HepG2 (cell line): Measurements from ENCODE around the gene CDKN3. TPM values are rescaled to one million over a fixed set of nuclear protein-coding genes. Genes with fewer than 3 reads are reported as not detected.

Experiments used
- GATAD1 ChIP-seq: IDR thresholded peaks from 2 replicates; pipeline ENCODE4 v1.6.1; 2016; ENCODE audit warnings: missing genetic modification reagents, missing compliant biosample characterization
- GPN1 ChIP-seq: sonication (generic); formaldehyde crosslinking; IDR thresholded peaks from 2 replicates; pipeline ENCODE4 v1.5.1; 2020; ENCODE audit warnings: missing genetic modification reagents, borderline replicate concordance
- RAD21 ChIP-seq: fragments of 450-650 bp; formaldehyde crosslinking; IDR thresholded peaks from 2 replicates; pipeline ENCODE4 v1.5.0; 2020; ENCODE audit warnings: mild to moderate bottlenecking
- SMYD3 ChIP-seq: sonication (generic); formaldehyde crosslinking; IDR thresholded peaks from 2 replicates; pipeline ENCODE4 v1.8.1; 2023; ENCODE audit warnings: mild to moderate bottlenecking, missing genetic modification reagents
- ZBTB40 ChIP-seq, 2 experiments: fragments of 450-650 bp in 1 of 2; sonication (generic) in 1 of 2; formaldehyde crosslinking in 1 of 2; IDR thresholded peaks; 2 replicates each; pipeline versions ENCODE4 v1.6.1 to v1.8.0; 2016 to 2022; ENCODE audit warnings: antibody characterized with exemption in 1 of 2, mild to moderate bottlenecking in 1 of 2, missing genetic modification reagents in 1 of 2
- ZSCAN5A ChIP-seq: sonication (generic); formaldehyde crosslinking; IDR thresholded peaks from 2 replicates; pipeline ENCODE4 v1.8.0; 2022; ENCODE audit warnings: mild to moderate bottlenecking, missing genetic modification reagents, borderline replicate concordance
- polyA plus RNA-seq, 8 experiments: library from polyadenylated mRNA; depleted of rRNA in 3 of 8; stranded (reverse) in 7 of 8; unstranded in 1 of 8; fragments of >200 nt; fragmentation: Illumina TruSeq in 4 of 8; extraction: Trizol in 4 of 8; gene quantifications; 2 replicates each; pipeline versions ENCODE4 v1.2.1 to v1.2.3, GENCODE V29; 2011 to 2016; ENCODE audit warnings: low read depth in 4 of 8, missing spikeins in 1 of 8, mixed read lengths in 1 of 8; ENCODE audit not compliant: insufficient read depth in 1 of 8
- total RNA-seq, 5 experiments: library from RNA; depleted of rRNA; stranded (reverse); fragments of >200 nt; fragmentation: Illumina TruSeq; extraction: Trizol; gene quantifications; 2 replicates each; pipeline ENCODE4 v1.2.3, GENCODE V29; 2016; ENCODE audit warnings: low read depth in 1 of 5
- TF ChIP-seq, protein P1 (sequence below): IDR thresholded peaks from 2 replicates; pipeline ENCODE4 v1.6.1; 2012; ENCODE audit warnings: low read length, improper control_type of control experiment
- TF ChIP-seq, protein P2 (sequence below): sonication (generic); formaldehyde crosslinking; IDR thresholded peaks from 2 replicates; pipeline ENCODE4 v1.4.0; 2020; ENCODE audit warnings: missing genetic modification reagents

CDKN3 gene
- total and polyA plus RNA-seq, 2 of the 13 experiments (the other 11 are each of a cell fraction or from before 2014, with no cell fraction given) = 63.0 to 88.9 TPM

DNA sequence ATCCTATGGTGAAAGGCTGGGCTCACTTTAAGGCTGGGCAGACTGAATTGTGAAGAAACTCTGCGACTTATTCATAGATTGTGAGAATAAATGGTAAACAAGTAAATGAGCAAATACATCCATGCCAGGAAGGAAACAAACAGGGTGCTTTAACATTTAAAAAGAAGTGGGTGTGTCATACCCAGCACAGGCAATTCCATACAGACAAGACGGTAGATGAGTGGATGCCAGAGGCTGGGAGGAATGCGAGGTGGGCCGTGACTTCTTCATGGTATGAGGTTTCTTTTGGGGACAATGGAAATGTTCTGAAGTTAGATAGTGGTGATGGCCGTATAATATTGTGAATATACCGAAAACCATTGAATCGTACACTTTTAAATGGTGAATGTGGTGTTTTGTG is 49.8 kb upstream of the CDKN3 start (continued):
- no peak for TF ChIP-seq SMYD3
- no peak for TF ChIP-seq RAD21 (CRISPR knock-in tag)
- no peak for TF ChIP-seq ZSCAN5A
- TF ChIP-seq, protein P1, sequence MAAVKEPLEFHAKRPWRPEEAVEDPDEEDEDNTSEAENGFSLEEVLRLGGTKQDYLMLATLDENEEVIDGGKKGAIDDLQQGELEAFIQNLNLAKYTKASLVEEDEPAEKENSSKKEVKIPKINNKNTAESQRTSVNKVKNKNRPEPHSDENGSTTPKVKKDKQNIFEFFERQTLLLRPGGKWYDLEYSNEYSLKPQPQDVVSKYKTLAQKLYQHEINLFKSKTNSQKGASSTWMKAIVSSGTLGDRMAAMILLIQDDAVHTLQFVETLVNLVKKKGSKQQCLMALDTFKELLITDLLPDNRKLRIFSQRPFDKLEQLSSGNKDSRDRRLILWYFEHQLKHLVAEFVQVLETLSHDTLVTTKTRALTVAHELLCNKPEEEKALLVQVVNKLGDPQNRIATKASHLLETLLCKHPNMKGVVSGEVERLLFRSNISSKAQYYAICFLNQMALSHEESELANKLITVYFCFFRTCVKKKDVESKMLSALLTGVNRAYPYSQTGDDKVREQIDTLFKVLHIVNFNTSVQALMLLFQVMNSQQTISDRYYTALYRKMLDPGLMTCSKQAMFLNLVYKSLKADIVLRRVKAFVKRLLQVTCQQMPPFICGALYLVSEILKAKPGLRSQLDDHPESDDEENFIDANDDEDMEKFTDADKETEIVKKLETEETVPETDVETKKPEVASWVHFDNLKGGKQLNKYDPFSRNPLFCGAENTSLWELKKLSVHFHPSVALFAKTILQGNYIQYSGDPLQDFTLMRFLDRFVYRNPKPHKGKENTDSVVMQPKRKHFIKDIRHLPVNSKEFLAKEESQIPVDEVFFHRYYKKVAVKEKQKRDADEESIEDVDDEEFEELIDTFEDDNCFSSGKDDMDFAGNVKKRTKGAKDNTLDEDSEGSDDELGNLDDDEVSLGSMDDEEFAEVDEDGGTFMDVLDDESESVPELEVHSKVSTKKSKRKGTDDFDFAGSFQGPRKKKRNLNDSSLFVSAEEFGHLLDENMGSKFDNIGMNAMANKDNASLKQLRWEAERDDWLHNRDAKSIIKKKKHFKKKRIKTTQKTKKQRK = no peak
- TF ChIP-seq ZBTB40 (IDR thresholded peaks at IDR 0.05) = no peak
- TF ChIP-seq ZBTB40 (CRISPR knock-in tag; IDR thresholded peaks at IDR 0.05) = no peak
- TF ChIP-seq GATAD1 (CRISPR knock-in tag) = no peak
- TF ChIP-seq GPN1 = no peak
- TF ChIP-seq, protein P2, sequence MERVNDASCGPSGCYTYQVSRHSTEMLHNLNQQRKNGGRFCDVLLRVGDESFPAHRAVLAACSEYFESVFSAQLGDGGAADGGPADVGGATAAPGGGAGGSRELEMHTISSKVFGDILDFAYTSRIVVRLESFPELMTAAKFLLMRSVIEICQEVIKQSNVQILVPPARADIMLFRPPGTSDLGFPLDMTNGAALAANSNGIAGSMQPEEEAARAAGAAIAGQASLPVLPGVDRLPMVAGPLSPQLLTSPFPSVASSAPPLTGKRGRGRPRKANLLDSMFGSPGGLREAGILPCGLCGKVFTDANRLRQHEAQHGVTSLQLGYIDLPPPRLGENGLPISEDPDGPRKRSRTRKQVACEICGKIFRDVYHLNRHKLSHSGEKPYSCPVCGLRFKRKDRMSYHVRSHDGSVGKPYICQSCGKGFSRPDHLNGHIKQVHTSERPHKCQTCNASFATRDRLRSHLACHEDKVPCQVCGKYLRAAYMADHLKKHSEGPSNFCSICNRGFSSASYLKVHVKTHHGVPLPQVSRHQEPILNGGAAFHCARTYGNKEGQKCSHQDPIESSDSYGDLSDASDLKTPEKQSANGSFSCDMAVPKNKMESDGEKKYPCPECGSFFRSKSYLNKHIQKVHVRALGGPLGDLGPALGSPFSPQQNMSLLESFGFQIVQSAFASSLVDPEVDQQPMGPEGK = no peak
